ENCODE measurements around the gene CTDSPL2. TPM values are rescaled to one million over a fixed set of nuclear protein-coding genes. Genes with fewer than 3 reads are reported as not detected.

Gene CTDSPL2
- polyA plus RNA-seq: 10 to 100 TPM; 32.4 to 56.1 (median 49.0) TPM

DNA sequence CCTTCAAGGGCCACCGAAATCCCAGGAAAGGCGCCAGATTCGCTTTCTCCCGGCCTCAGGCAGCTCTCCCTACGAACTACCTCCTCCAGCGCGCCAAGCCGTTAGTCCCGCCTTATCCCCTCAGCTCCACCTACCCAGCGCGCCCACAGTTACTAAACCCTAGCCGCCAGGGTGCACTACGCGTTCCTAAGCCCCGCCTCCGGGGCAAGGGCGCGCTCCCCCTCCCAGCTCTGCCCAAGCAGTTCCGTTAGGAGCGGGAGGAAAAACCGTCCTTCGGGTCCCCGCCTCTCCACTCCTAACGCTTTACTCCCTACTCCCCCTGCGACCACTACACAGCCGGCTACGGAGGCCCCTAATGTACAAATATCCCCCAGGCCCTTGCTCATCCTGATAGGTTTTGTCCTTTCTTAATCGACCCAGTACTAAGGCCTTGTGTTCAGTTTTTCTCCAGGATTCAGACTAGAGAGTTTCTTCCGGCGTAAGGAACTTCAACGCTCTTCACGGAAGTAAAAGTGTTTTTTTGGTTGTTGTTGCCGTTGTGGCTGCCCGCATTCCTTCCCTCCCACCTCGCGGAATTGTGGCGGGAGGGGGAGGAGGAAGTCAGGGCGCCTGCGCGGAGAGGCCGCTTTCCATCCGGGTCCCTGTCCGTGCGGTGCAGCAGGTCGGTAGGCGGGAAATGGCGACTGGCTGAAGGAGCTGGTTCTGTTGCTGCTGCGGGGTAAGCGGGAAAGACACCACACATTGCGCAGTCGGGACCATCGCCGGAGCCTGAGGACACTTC is at the start of gene CTDSPL2:
CTDSPL2 (plus strand) TSS at position 655 of the 781 bp plus-strand sequence. CDS start 31,386 bp downstream, outside the sequence.
- Mint-ChIP-seq H3K4me1 (peaks cover 50 to 64% of the 10 kb centered on the region in 2 donors), H3K4me3 (peak within 1 kb of the TSS; percentile 93 to 100 (median 98)), H3K9me3 (peaks cover 0 to 2% (median 0%) of the 10 kb centered on the region in 6 donors), H3K36me3 (peaks cover 0 to 4% (median 0%) of the 10 kb centered on the region in 3 donors), H3K27me3 (ENCODE audit: low read depth in 3 of 3) (peaks cover 9 to 22% (median 17%) of the 10 kb centered on the region in 3 donors), H3K27ac (peak within 1 kb of the TSS; percentile 99 to 100 (median 100))
- DNase-seq: peak; percentile 95 to 96 (median 95)

DNA sequence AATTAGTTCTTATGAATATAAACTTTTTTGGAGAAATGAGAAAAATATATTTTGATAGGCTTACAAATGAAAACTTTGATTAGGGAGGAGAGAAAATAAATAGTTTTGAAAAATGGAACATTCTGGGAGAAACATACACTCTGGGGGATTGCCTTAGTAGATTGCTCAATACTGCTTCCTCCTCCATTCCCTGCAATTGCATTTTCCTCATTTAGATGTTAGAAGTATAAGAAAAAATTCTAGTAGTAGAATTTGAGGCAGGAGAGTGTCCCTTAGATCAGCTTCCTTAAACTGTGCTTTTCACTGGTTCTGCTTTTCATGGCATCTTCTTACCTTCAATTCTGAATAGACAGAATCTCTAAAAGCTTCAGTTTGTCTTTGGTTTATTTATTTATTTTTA is 46.2 kb upstream of the CTDSPL2 start:
- Mint-ChIP-seq H3K4me3 (no peak overlapping the region), H3K27ac (peak overlapping the region in 1 of 6 donors; percentile 34), H3K4me1 (peaks cover 5 to 31% of the 10 kb centered on the region in 2 donors), H3K36me3 (peaks cover 7 to 30% (median 16%) of the 10 kb centered on the region in 3 donors), H3K9me3 (no peaks in the 10 kb centered on the region), H3K27me3 (ENCODE audit: low read depth in 3 of 3) (no peaks in the 10 kb centered on the region)
- no peak for DNase-seq

DNA sequence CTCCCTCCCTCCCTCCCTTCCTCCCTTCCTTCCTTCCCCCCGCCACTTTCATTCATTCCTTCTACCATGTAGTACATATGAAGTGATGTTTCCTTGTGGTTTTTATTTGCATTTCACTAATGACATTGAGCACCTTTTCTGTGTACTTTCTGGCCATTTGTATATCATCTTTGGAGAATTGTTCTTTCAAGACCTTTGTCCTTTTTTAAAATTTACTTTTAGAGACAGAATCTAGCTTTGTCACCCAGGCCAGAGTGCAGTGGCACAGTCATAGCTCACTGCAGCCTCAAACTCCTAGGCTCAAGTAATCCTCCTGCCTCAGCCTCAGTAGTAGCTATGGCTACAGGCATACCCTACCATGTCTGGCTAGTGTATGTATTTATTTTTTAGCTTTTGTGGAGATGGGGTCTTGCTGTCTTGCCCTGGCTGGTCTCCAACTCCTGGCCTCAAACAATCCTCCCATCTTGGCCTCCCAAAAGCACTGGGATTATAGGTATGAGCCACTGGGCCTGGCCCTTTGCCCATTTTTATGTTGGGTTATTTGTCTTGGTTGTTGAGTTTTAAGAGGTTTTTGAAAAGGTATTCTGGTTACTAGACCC is 42.0 kb upstream of the CTDSPL2 start:
- H3K36me3 Mint-ChIP-seq: peaks cover 0 to 22% (median 15%) of the 10 kb centered on the region in 3 donors
- H3K9me3 Mint-ChIP-seq: no peaks in the 10 kb centered on the region
- H3K27me3 Mint-ChIP-seq (ENCODE audit: low read depth in 3 of 3): no peaks in the 10 kb centered on the region
- peaks cover 7 to 22% of the 10 kb centered on the region in 2 donors for H3K4me1 Mint-ChIP-seq
- no peak for DNase-seq
- H3K27ac Mint-ChIP-seq: no peak overlapping the region
- H3K4me3 Mint-ChIP-seq: no peak overlapping the region

DNA sequence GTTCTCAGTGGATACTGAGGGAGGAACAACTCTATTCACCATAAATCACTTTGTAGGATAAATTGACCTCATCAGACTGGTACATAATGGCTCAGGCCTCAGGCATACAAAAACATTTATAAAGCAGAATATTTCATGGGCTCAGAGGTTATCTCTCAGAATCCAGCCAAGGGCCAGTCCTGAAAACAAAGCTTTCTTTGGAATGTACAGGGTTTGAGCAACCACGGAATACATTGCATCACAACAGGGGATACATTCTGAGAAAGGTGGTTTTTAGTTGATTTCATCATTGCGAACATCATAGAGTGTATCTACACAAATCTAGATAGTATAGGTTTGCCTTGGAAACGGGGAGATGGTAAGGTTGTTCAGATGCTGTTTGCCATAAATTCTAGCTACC is 33.4 kb upstream of the CTDSPL2 start:
- no peaks in the 10 kb centered on the region for H3K9me3 Mint-ChIP-seq
- H3K4me3 Mint-ChIP-seq: no peak overlapping the region
- DNase-seq: no peak
- no peaks in the 10 kb centered on the region for H3K27me3 Mint-ChIP-seq (ENCODE audit: low read depth in 3 of 3)
- H3K27ac Mint-ChIP-seq: peak overlapping the region in 2 of 6 donors; percentile 47 to 69
- H3K36me3 Mint-ChIP-seq: peaks cover 0 to 7% (median 0%) of the 10 kb centered on the region in 3 donors
- peaks cover 7 to 10% of the 10 kb centered on the region in 2 donors for H3K4me1 Mint-ChIP-seq

DNA sequence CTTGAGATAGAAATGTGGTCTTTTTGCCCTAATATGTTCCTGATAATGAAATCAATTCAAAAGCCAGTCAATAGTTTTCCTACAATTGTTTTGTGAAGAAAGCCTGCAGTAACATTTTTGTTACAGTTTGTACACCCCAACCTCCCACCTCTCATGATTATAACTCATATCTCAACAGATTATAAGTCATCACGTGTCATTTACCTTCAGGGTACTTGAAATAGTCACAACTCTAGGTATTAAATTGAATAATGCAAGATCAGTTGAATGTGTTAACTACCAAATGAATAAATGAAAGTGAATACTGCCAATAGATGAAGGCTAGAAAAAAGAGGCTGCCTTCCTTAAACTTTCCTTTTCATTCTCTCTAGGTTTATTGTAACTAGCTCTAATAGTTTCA is 32.9 kb upstream of the CTDSPL2 start:
- Mint-ChIP-seq H3K36me3 (peaks cover 0 to 7% (median 0%) of the 10 kb centered on the region in 3 donors), H3K4me1 (peaks cover 7 to 10% of the 10 kb centered on the region in 2 donors), H3K27me3 (ENCODE audit: low read depth in 3 of 3) (no peaks in the 10 kb centered on the region), H3K9me3 (no peaks in the 10 kb centered on the region), H3K4me3 (peak overlapping the region in 2 of 5 donors; percentile 19 to 48), H3K27ac (peak overlapping the region in 3 of 6 donors; percentile 47 to 69 (median 69))
- no peak for DNase-seq

DNA sequence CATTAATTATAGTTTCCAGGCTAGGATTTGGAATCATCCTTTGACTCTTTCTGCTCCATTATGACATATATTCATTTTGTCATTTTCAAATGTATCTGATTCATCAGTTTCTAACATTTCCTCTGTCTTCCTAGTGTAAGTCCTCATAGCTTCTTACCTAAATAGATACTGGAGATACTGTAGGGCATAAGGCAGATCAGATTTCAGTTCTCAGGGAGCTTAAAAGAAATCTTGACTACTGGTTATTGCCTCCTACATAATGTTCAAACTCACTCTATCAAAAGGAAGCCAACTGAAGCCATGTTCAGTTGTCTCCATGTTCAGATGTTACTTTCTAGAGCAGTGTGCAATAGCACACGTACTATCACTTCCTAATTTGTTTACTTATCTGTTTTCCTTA is 29.6 kb upstream of the CTDSPL2 start:
- Mint-ChIP-seq H3K4me3 (no peak overlapping the region), H3K27me3 (ENCODE audit: low read depth in 3 of 3) (no peaks in the 10 kb centered on the region), H3K36me3 (peaks cover 0 to 13% (median 7%) of the 10 kb centered on the region in 3 donors), H3K27ac (peak overlapping the region in 3 of 6 donors; percentile 1 to 50 (median 48)), H3K9me3 (no peaks in the 10 kb centered on the region), H3K4me1 (peaks cover 7 to 10% of the 10 kb centered on the region in 2 donors)
- DNase-seq: no peak

DNA sequence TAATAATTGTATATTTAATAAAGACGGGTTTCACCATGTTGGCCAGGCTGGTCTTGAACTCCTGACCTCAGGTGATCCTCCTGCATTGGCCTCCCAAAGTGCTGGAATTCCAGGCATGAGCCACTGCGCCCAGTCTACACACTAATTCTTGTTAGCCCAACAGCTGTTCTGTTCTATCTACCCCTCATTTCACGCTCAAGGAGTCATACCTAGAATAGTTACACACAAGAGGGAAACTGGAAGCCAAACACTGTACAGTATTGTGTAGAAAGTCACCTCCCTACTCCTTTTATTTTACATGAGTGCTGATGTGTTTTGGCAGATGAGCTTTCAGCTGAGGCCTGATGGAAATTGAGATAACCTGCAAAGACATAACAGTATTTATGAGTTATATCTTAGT is 13.4 kb upstream of the CTDSPL2 start:
- no peak overlapping the region for H3K27ac Mint-ChIP-seq
- no peak for DNase-seq
- H3K4me1 Mint-ChIP-seq: no peaks in the 10 kb centered on the region

DNA sequence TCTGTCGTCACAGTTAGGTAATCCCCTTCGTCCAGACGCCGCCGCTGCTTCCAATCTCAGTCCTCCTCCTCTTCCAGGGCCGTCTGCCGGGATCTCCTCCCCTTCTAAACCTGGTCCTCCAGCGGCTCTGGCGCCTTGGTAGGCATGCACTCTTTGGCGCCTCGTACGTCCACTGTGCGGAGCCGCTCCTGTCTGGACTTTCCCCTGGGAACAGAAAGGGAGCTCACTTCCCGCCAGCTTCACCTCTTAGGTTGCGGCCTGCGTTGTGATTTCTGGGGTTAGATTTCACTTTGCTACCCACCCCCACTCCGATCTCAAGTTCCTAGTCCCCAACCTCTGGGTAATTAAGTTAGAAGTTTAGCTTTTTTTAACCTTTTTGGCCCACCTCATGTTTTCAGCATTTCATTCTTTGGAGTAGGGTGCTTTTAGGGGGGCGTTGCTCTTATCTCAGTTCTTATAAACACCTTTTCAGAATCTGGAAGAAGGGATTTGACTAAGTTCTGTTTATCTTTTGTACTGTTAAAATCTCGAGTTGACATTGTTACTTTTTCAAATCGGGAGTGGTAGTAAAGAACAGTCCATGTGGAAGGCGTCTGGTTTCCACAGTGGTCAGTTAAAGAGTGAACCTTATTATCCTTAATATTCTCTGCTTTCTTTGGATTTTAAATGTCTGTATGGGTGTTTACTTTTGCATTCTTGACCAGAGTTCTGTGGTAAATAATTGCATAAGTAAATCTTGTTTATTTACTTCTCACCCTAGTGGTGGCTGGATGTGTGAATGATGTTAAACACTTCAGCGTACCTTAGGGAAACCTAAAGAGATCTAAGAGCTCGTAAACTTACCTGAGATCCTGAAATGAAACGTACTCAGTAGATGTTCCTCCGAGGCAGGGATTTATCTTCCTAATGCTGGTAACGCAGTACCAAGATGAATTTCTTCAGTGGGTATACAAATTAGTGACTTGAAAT is 611 bp downstream of the CTDSPL2 start:
- peak overlapping the region; percentile 99 to 100 (median 100) for H3K27ac Mint-ChIP-seq
- H3K36me3 Mint-ChIP-seq: peaks cover 0 to 4% (median 0%) of the 10 kb centered on the region in 3 donors
- peaks cover 0 to 2% (median 0%) of the 10 kb centered on the region in 6 donors for H3K9me3 Mint-ChIP-seq
- peak; percentile 18 to 33 (median 19) for DNase-seq
- peak overlapping the region; percentile 93 to 100 (median 98) for H3K4me3 Mint-ChIP-seq
- H3K27me3 Mint-ChIP-seq (ENCODE audit: low read depth in 3 of 3): peaks cover 9 to 22% (median 17%) of the 10 kb centered on the region in 3 donors
- H3K4me1 Mint-ChIP-seq: peaks cover 50 to 64% of the 10 kb centered on the region in 2 donors

More for the DNA sequence above, 13.4 kb upstream of the CTDSPL2 start:
- peaks cover 0 to 12% (median 0%) of the 10 kb centered on the region in 3 donors for H3K36me3 Mint-ChIP-seq
- H3K9me3 Mint-ChIP-seq: no peaks in the 10 kb centered on the region
- no peak overlapping the region for H3K4me3 Mint-ChIP-seq
- H3K27me3 Mint-ChIP-seq (ENCODE audit: low read depth in 3 of 3): no peaks in the 10 kb centered on the region

DNA sequence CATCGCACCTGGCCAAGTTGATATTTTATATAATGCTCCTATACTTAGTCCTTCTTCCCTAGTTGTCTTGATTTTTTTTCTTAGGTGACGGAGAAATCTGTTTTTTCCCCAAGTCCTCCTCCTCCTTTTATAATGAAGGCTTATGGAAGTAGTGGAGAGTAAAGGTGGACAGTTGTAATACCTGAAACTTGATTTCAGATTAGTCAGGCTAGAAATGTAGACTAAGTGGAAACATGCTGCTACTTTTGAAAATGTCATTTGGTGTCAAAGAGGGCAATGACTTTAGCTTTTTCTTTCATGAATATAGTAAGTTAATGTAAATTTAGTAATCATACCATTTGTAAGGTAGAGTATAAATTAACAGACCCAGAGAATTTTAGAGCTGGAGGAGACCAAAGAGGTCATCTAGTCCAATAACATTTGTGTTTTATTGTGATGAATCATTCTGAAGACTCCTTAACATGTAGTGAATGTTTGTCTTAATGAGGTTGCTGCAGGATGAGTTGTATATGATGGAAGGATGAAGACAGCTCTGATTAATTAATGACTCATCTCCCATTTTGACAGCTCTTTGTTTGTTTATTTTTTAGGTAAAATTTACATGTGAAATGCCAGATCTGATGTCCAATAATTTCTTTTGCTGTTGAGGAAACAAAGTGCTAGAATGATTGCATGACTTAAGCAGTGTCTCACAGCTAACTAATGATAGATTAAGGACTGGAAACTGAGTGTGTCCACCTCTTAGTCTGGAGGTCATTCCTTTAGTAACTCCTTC is 8.7 kb downstream of the CTDSPL2 start:
- no peak overlapping the region for H3K4me3 Mint-ChIP-seq
- DNase-seq: no peak
- no peaks in the 10 kb centered on the region for H3K27me3 Mint-ChIP-seq (ENCODE audit: low read depth in 3 of 3)
- H3K4me1 Mint-ChIP-seq: peaks cover 43 to 66% of the 10 kb centered on the region in 2 donors
- peaks cover 0 to 4% (median 0%) of the 10 kb centered on the region in 3 donors for H3K36me3 Mint-ChIP-seq
- H3K27ac Mint-ChIP-seq: peak overlapping the region in 1 of 6 donors; percentile 33
- no peaks in the 10 kb centered on the region for H3K9me3 Mint-ChIP-seq

DNA sequence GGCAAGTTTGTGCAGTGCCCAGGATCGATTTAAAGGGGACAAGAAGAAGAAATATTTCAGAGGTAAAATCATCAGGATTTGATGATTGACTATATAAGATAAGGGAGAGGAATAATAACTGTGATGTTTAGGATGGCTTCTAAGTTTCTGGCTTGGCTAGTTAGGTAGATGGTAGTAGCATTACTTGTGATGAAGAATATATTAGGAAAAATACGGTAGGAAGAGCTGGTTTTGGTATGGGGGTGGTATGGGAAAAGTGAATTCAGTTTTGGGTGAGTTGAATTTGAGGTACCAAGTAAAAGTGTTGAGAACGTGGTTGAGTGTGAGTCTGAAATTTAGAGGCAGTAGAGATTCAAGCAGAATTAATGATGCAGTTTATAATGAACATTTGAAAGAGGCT is 11.0 kb downstream of the CTDSPL2 start:
- H3K9me3 Mint-ChIP-seq: no peaks in the 10 kb centered on the region
- no peak for DNase-seq
- peaks cover 51 to 78% of the 10 kb centered on the region in 2 donors for H3K4me1 Mint-ChIP-seq
- peak overlapping the region in 2 of 5 donors; percentile 7 to 28 for H3K4me3 Mint-ChIP-seq
- H3K27ac Mint-ChIP-seq: peak overlapping the region in 3 of 6 donors; percentile 6 to 68 (median 10)
- H3K36me3 Mint-ChIP-seq: no peaks in the 10 kb centered on the region
- H3K27me3 Mint-ChIP-seq (ENCODE audit: low read depth in 3 of 3): no peaks in the 10 kb centered on the region

DNA sequence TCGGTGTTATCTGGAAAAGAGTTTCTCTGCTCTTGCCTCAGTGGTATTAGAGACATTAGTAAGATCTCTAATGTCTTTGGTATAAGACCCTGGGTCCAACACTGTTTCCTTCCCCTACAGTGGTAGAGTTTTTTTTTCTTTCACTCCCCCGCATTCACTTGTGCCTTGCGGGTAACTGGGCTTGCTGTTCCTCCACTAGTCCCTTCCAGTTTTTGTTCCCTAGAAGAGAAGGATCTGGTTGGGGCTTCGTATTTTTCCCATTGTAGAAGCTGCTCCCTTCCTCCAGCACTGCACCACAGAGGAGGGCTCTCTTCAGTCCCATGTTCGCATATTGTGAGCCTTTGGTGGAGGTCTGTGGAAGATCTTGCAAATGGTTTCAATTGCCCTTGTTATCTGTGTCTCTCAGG is 13.7 kb downstream of the CTDSPL2 start:
- Mint-ChIP-seq H3K27ac (peak overlapping the region in 2 of 6 donors; percentile 0 to 11), H3K36me3 (no peaks in the 10 kb centered on the region), H3K27me3 (ENCODE audit: low read depth in 3 of 3) (no peaks in the 10 kb centered on the region)

DNA sequence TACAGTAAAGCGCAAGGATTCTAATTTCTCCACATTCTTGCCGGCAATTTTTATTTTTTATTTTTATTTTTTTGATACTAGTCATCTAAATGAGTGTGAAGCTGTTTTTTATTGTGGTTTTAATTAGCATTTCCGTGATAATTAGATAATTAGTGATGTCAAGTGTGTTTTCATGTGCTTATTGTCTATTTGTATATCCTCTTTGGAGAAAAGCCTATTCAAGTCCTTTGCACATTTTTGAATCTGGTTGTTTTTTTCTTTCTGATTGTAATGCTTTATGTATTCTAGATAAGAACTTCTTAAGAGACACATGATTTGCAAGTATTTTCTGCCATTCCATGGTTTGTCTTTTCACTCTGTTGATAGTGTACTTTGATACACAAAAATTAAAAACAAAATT is 16.1 kb downstream of the CTDSPL2 start:
- peaks cover 0 to 3% (median 3%) of the 10 kb centered on the region in 3 donors for H3K36me3 Mint-ChIP-seq
- peaks cover 48 to 85% of the 10 kb centered on the region in 2 donors for H3K4me1 Mint-ChIP-seq
- H3K9me3 Mint-ChIP-seq: no peaks in the 10 kb centered on the region
- no peak overlapping the region for H3K4me3 Mint-ChIP-seq
- H3K27ac Mint-ChIP-seq: no peak overlapping the region
- H3K27me3 Mint-ChIP-seq (ENCODE audit: low read depth in 3 of 3): peaks cover 0 to 1% (median 0%) of the 10 kb centered on the region in 3 donors
- no peak for DNase-seq

More for the DNA sequence above, 13.7 kb downstream of the CTDSPL2 start:
- Mint-ChIP-seq H3K9me3 (no peaks in the 10 kb centered on the region), H3K4me3 (no peak overlapping the region), H3K4me1 (peaks cover 50 to 86% of the 10 kb centered on the region in 2 donors)
- DNase-seq: no peak

Measured in immature natural killer cell (primary cell).